HG03571 (cell line): ENCODE data around the gene MAGEA8.
"Not testable (repeated sequence)": the region's sequence is repeated elsewhere in the genome, so short reads cannot be mapped to it uniquely, and the experiment has no call there.

Experiments
- ATAC-seq: cut with Tn5 transposase; IDR thresholded peaks from one replicate; pipeline ENCODE4 v1.9.1; 2021; ENCODE audit not compliant: unreplicated experiment

The MAGEA8 gene, protein sequence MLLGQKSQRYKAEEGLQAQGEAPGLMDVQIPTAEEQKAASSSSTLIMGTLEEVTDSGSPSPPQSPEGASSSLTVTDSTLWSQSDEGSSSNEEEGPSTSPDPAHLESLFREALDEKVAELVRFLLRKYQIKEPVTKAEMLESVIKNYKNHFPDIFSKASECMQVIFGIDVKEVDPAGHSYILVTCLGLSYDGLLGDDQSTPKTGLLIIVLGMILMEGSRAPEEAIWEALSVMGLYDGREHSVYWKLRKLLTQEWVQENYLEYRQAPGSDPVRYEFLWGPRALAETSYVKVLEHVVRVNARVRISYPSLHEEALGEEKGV

DNA sequence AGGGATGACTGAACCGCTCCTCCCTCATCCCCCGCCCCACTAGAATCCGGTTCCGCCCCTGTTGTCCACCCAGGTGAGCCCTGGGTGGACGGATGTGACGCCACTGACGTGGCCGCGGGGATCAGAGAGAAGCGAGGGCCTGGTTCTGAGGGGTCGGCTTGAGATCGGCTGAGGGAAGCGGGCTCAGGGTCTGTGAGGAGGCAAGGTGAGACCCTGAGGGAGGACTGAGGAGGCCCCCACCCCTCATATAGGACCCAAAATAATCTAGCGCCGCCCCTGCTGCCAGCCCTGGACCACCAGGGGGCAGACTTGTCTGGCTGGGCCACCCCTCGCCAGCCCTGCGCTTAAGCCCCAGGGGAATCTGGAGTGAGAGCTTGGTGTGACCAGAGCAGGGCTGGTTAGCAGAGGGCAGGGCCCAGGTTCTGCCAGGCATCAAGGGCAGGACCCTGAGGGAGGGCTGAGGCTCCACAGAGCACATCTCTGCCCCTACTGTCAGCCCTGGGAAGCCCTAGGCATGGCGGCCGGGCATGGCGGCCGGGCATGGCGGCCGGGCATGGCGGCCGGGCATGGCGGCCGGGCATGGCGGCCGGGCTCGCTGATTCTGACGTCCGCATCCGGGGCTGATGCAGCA is at the start of gene MAGEA8:
Gene MAGEA8 (plus strand): TSS at position 103 of the 631 bp plus-strand sequence. CDS start 3,090 bp downstream, outside the sequence.
- ATAC-seq: no peak

DNA sequence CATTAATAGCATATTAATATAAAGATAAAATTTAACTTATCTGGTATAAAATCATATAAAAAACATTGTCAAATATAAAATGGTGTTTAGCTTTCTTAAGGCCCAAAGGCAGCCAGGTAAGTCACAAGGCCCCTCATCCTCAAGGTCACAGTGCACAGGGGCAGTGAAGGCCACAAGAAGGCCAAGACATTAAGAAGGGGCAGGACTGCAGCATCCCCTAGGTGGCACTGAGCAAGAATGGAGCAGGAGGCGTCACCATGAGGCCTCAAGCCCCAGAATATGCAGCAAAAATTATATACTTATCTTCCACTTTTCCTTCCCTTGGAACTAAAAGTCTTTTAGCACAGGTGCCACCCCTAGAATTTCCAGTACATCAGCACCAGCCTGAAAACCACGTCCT is 49.5 kb upstream of the MAGEA8 start:
- no peak for ATAC-seq

DNA sequence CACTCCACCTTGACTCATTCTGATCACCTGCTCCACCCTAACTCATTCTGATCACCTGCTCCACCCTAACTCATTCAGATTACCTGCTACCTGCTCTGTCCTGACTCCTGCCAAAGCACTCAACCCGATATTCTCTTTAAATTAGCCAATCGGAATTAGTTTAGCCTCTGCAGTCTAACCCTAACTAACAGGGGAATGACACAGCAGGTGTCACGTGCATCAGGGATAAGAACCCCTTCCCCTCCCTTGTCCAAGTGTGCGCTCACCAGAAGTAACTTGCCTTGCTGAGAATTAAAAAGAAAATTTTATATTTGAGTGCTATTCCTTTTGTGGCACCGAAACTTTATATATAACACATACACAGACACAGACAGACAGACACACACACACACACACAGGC is 44.3 kb upstream of the MAGEA8 start:
- ATAC-seq: not testable (repeated sequence)

DNA sequence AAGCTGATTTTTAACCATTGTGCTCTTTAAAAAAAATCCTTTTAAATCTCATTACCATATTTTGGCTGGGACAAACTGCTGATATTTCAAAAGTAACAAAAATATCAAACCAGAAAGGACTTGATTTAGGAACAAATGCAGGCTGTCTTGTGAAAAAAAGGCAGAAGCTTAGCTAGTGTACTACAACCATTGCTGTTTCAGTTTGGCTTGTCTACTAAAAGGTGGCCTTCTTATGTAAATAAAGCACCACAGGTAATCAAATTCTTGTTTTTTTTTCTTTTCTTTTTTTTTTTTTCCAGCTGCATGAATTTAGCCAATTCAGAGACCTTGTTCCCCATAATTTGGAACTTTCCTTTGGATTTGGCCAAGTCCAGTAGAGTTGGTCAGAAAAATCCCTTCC is 43.8 kb upstream of the MAGEA8 start:
- ATAC-seq: no peak

DNA sequence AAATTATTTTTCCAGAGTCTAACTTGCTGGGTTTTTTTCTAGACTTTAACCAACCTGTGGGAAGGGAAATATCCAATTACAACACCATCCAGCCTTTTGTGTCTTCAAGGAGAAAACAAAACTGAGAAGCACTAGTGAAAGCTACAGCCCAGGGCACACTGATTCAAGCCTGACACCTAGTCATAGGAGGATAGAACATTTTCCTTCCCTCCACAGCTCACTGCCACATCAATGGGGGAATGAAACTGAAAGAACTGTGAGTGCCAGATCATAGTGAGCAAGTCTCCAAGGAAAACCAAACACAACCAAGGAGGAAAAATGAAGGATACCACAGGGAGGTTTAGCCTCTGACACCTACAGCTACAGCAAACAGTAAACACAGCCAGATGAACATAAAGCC is 43.3 kb upstream of the MAGEA8 start:
- peak; percentile 88 for ATAC-seq

DNA sequence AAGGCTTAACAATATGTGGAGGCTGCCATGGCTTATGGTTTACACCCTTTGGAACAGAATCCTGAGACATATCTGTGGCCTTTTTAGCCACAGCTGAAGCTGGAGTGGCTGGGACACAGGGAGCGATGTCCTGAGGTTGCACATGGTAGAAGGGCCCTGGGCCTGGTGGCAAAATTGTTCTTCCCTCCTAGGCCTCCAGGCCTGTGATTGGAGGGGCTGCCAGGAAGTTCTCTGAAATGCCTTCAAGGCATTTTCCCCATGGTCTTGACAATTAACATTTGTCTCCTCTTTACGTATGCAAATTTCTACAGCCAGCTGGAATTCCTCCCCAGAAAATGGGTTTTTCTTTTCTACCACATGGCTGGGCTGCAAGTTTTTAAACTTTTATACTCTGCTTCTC is 39.1 kb upstream of the MAGEA8 start:
- ATAC-seq: no peak

DNA sequence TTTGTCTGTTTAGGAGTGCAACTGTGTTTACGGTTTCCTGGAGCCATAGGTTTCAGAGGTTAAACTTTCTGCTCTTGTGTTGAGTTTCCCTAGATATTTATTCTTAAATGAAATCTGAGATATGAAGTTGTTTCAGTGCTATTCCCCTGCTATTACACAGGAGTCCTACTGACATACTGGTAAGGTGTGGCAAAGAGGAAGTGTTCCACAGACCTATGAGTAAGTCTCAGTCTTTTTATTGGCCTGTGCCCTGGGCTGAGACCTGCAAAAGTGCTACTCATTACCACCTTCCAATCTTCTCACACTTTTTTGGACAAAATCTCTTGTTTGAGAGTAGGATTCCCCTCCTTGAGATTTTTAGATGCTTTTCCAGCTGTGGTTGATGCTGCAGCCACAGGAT is 35.6 kb upstream of the MAGEA8 start:
- ATAC-seq: no peak

DNA sequence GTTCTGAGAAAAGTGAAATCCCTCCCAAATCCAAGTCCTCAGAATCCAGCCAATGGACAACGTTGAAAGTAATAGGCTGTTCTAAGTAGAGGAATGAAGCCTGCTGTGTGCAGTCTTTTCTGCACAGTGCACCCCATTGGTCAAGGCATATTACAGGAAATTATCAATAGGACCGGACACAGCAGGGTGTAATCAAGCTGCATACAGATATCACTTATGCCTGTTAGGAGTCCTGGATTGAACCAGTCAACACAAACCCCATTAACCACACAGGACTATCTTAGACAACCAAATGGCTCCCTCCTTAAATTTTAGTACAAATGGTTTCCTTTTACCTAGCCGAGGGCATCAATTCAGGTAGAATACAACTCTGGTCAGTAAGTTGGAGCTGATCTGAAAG is 34.2 kb upstream of the MAGEA8 start:
- ATAC-seq: no peak

DNA sequence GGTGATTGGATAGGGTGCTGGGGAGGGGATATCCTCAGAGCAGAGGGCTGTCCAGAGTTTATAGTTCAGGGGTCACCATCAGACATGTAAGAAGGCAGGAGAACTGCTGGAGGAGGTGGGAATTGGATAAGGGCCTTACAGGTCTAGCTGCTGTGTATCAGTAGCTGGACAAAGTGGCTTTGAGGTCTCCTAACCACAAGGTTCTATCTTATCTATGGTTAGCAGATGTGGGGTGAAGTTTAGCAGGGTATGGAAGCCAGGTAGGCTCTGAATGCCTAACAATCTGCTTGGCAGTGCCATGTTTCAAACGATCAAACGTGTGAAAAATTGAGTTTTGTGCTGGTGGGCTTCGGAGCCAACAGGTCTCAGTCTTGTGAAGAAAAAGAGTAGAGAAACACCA is 32.1 kb upstream of the MAGEA8 start:
- no peak for ATAC-seq

DNA sequence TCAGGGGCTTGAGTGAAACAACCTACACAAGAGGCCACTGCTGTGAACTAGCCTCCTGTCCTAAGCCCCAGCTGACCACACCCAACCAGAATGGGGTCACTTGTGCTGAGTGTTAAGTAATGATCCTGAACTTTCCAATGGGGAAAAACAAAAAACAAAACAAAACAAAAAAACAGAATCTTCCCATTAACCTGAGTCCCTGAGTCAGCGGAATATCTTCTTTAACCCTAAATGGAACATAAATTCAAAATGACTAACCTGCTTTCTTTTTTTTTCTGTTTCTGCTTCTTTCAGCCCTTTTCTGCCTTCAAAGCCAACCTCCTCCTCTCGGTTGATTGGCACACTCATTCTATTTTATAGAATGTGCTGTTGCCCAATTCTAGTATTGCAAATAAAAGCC is 31.2 kb upstream of the MAGEA8 start:
- no peak for ATAC-seq

DNA sequence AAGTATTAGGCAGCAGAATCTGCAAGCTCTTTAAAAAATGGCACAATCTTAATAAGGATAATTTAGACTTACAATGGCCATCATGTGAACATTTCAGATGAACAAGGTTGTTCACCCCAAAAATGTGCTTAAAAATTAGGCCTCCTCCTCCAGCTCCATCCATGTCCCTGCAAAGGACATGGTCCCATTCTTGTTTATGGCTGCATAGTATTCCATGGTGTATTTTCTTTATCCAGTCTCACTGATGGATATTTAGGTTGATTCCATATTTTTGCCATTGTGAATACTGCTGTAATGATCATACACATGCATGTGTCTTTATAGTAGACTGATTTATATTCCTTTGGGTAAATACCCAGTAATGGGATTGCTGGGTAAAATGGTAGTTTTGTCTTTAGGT is 29.1 kb upstream of the MAGEA8 start:
- no peak for ATAC-seq

DNA sequence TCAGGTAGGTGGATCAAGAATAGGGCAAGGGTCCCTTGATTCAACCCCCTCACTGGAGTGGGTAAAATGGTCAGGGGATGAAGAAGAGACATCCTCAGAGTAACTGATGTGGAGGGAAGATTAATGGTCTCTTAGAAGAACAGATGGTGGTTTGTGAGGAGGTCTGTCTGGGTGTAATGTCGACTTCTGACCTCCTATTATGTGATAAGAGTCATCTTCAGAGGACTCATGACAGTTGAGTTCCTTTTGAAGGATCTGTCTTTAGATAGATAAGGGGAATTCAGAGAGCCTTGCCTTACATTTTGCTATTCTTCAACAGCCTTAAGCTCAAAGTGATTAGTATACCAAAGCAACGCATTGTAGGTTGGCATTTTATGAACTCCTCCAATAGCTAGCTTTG is 27.1 kb upstream of the MAGEA8 start:
- ATAC-seq: no peak

DNA sequence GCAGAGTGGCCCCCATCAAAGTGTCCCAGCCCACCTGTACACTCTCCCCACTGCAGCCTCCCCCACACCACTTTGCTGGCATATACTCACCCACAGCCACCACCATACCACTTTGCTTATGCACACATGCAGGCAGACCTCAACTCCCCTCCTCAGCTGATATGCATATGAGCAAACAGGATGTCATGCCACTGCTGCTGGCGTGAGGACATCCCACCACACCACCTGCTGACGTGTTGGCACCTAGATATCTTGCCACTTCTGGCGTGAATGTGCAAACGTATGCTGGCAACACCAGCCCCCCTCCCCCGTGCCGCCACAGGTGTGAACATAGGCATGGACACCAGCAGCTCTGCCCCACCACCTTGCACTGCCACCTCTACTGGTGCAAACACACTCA is 22.4 kb upstream of the MAGEA8 start:
- ATAC-seq: no peak

DNA sequence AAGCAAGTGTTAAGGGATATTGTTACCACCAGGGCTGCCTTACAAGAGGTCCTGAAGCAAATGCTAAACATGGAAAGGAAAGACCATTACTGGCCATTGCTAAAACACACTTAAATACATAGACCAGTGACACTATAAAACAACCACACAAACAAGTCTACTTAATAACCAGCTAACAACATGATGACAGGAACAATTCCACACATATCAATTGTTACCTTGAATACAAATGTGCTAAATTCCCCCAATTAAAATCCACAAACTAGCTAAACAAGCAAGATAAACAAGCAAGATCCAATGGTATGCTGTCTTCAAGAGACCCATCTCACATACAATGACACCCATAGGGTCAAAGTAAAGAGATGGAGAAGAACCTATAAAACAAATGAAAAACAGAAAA is 20.5 kb upstream of the MAGEA8 start:
- ATAC-seq: no peak

DNA sequence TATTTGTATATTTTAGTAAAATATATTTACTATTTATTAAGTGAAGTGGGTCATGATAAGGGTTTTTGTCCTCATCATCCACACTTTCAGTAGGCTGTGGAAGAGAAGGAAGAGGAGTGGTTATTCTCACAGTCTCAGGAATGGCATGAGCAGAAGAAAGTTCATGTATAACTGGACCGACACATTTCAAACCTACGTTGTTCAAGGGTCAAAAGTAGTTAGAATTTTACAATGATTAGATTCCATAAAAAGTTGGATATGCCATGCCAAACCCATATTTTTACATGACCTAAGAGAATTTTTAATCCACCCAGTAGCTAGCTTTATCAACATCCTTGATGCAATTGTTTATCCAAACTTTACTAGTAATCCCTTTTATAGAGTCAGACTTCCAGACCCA is 15.6 kb upstream of the MAGEA8 start:
- no peak for ATAC-seq

DNA sequence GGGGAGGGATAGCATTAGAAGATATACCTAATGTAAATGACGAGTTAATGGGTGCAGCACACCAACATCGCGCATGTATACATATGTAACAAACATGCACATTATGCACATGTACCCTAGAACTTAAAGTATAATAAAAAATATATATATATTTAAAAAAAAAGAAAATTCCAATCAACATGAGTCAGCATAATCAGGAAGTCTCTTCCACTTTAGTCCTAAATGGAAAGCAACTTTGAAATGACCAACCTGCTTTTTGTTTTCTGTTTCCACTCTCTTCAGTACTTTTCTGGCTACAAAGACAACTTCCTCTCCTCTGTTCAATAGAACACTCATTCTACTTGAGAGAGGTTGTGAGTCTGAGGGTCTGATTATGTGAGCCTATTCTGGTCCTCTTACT is 13.5 kb upstream of the MAGEA8 start:
- no peak for ATAC-seq

DNA sequence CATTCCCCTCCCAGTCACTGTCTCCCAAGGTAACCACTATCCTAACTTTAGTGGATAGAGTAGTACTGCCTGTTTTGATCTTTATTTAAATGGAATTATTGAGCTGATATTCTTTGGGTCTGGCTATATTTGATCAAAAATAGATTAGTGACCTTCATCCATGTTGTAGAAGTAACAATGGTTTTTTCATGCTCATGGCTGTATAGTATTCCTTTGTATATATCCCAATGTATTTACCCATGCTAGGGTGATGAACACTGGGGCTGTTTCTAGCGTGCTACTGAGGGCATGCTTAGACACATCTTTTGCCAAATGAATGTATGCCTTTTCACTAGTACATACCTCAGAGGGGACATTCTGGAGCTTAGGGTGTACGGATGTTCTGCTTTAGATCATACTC is 10.1 kb upstream of the MAGEA8 start:
- no peak for ATAC-seq

DNA sequence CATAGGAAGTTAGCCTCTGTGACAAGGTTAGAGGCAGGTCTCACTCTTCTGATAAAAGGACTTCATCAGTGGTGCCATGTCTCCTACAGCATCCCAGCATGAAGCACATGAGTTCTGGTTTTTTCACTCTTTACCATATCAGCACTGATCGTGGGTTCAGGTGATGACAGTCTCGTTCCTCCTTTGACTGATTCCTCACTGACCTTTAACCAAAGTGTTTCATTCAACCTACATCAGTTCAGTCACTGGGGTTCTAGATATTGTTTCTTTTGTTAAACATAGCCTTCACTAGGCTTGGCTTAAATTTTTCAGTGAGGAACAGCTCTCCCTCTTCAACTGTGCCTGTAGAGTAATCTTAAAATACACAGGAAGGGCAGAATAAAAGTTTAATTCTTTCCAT is 9.6 kb upstream of the MAGEA8 start:
- ATAC-seq: no peak

DNA sequence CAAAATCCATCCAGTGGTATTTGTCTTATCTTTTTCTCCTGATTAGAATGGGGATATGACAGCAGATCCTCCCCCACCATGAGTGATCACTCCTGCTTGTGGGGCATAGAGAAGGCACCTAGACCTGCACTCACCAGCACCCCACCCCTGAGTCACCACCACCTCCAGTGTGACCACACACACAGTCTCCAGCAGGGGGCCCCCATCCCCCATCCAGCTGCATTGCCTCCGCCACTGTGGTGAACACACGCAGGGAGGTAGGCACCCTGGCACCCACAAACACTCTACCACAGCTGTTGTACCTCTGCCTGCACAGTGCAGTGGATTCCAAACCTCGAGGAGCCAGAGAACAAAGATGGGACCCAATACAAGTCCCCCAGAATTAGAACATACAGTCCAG is 9.0 kb upstream of the MAGEA8 start:
- peak; percentile 88 for ATAC-seq

DNA sequence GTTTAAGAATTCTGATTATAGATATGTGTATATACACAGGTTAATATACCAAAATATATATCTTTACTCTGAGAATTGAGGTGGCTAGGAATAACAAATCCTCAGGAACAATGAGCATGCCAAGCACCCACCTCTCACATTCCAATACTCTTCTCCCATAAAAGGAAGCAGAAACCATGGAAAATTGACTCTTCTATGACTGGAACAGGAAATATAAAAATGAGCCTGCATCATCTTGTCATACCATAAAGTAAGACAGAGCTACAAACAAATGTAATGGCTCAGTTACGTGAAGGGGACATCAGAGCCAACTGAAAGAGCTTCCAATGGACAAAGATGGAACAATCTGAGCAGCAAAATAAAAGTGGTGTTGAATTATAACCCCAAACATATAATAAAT is 3.8 kb upstream of the MAGEA8 start:
- no peak for ATAC-seq

DNA sequence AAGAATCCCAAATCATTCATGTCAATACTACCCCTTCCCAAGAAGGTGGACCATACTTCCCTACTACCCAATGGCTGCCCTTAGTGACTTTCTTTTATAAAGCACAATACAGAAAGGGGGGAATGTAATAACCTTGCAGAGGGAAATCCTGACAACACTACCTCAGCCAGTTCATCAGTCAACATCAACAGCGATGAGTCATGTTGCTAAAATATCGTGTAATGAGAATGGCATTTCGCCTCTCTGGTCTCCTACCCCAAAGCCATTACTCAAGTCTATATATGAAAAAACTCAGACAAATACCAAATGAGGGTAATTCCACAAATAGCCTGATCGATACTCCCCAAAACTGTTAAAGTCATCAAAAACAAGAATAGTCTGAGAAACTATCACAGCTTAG is 3.3 kb upstream of the MAGEA8 start:
- ATAC-seq: no peak

DNA sequence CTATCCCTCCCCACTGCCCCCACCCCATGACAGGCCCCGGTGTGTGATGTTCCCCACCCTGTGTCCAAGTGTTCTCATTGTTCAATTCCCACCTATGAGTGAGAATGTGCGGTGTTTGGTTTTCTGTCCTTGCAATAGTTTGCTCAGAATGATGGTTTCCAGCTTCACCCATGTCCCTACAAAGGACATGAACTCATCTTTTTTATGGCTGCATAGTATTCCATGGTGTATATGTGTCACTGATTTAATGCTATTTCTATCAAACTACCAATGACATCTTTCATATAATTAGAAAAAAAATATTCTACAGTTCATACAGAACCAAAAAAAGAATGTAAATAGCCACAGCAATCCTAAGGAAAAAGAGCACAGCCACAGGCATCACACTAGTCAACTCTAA is 9.8 kb downstream of the MAGEA8 start:
- not testable (repeated sequence) for ATAC-seq

DNA sequence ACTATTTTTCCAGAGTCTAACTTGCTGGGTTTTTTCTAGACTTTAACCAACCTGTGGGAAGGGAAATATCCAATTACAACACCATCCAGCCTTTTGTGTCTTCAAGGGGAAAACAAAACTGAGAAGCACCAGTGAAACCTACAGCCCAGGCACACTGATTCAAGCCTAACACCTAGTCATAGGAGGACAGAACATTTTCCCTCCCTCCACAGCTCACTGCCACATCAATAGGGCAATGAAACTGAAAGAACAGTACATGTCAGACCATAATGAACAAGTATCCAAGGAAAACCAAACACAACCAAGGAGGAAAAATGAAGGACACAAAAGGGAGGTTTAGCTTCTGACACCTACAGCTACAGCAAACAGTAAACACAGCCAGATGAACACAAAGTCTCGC is 17.6 kb downstream of the MAGEA8 start:
- ATAC-seq: no peak
